HepG2 (cell line): ENCODE data around the gene STRBP. TPM values are rescaled to one million over a fixed set of nuclear protein-coding genes. Genes with fewer than 3 reads are reported as not detected.

Experiments used
- ATAC-seq: fragments of 200-7000 bp; cut with Tn5 transposase; 3 replicates; pipeline ENCODE4 v1.9.1; 2020; ENCODE audit warnings: mild to moderate bottlenecking, moderate library complexity
- BruUV-seq: library from RNA; stranded (reverse); fragments of 400-500 nt; replicated peaks from 2 replicates; lab custom pipeline; 2021; lab: Mats Ljungman, UMichigan
- CTCF ChIA-PET: fragments of 300-600 bp; formaldehyde crosslinking; extraction: SDS; loops from one replicate; lab custom pipeline; 2021; ENCODE audit warnings: low total read pairs, inconsistent platforms, low intra/inter-chr PET ratio; lab: Yijun Ruan, JAX
- POLR2A ChIA-PET: fragments of 350-600 bp; sonication (Branson Sonifier 250); formaldehyde crosslinking; loops from one replicate; lab custom pipeline; 2020; ENCODE audit warnings: antibody characterized with exemption, inconsistent platforms; lab: Yijun Ruan, JAX
- DNase-seq: peaks from one replicate; pipeline ENCODE4 v3.0.0-alpha.2; 2015; ENCODE audit warnings: low spot score
- FAIRE-seq: peaks from 3 replicates; lab custom pipeline; 2011; peaks lifted over from hg19 to GRCh38; lab: Jason Lieb, UNC
- H2AFZ ChIP-seq: one replicate; pipeline ENCODE4 v1.6.1; 2011; ENCODE audit warnings: low read length, inconsistent platforms
- H3K27ac ChIP-seq: fragments of 300-600 bp; 3 replicates; pipeline ENCODE4 v1.8.0; 2011; ENCODE audit warnings: mixed run types, mild to moderate bottlenecking, mixed read lengths, low read length, inconsistent platforms; ENCODE audit not compliant: insufficient read depth; ENCODE audit errors: extremely low read length
- H3K27me3 ChIP-seq, 2 experiments: fragments of 200-600 bp in 1 of 2; 2 replicates in 1 of 2; 3 replicates in 1 of 2; pipeline versions ENCODE4 v1.6.0 to v1.8.0; 2011; ENCODE audit warnings: low read length in 2 of 2, mild to moderate bottlenecking in 2 of 2, moderate library complexity in 2 of 2, inconsistent platforms in 1 of 2; ENCODE audit not compliant: insufficient read depth in 2 of 2, control insufficient read depth in 1 of 2
- H3K36me3 ChIP-seq, 2 experiments: fragments of 200-600 bp in 1 of 2; replicated peaks in 1 of 2; 2 replicates in 1 of 2; 3 replicates in 1 of 2; pipeline versions ENCODE4 v1.5.1 to v1.8.0; 2011; ENCODE audit warnings: low read length in 2 of 2, inconsistent platforms in 1 of 2; ENCODE audit not compliant: insufficient read depth in 2 of 2, control insufficient read depth in 1 of 2
- H3K4me1 ChIP-seq: 2 replicates; pipeline ENCODE4 v1.5.1; 2012; ENCODE audit warnings: low read length, inconsistent platforms; ENCODE audit not compliant: insufficient read depth
- H3K4me2 ChIP-seq: 2 replicates; pipeline ENCODE4 v1.6.0; 2011; ENCODE audit warnings: low read depth, low read length, inconsistent platforms
- H3K4me3 ChIP-seq, 3 experiments: fragments of 200-600 bp in 1 of 3; sonication (generic), shearing (Covaris generic) in 1 of 3; replicated peaks in 1 of 3; 2 replicates each; pipeline ENCODE4 v1.5.1; 2011 to 2016; ENCODE audit warnings: low read length in 3 of 3, inconsistent platforms in 2 of 3, low read depth in 2 of 3, mild to moderate bottlenecking in 2 of 3, control low read depth in 1 of 3, mixed read lengths in 1 of 3; ENCODE audit not compliant: insufficient read depth in 1 of 3
- H3K79me2 ChIP-seq: one replicate; pipeline ENCODE4 v1.6.1; 2011; ENCODE audit warnings: low read length, inconsistent platforms; ENCODE audit not compliant: insufficient read depth
- H3K9ac ChIP-seq: 2 replicates; pipeline ENCODE4 v1.6.0; 2011; ENCODE audit warnings: mild to moderate bottlenecking, low read depth, low read length, inconsistent platforms; ENCODE audit not compliant: insufficient read depth
- H3K9me3 ChIP-seq: 2 replicates; pipeline ENCODE4 v1.5.1; 2012; ENCODE audit warnings: mild to moderate bottlenecking, low read length
- H4K20me1 ChIP-seq: 2 replicates; pipeline ENCODE4 v1.6.0; 2011; ENCODE audit warnings: inconsistent platforms, mild to moderate bottlenecking, low read length, moderate library complexity; ENCODE audit not compliant: insufficient read depth
- E2F5 ChIP-seq: sonication (generic); formaldehyde crosslinking; conservative IDR thresholded peaks from 2 replicates; pipeline ENCODE4 v1.4.0; 2020; ENCODE audit warnings: missing genetic modification reagents
- MED8 ChIP-seq: sonication (generic); formaldehyde crosslinking; IDR thresholded peaks from 2 replicates; pipeline ENCODE4 v1.8.1; 2023; ENCODE audit warnings: mild to moderate bottlenecking, missing genetic modification reagents; ENCODE audit not compliant: insufficient replicate concordance
- NFKBIZ ChIP-seq: IDR thresholded peaks from 2 replicates; pipeline ENCODE4 v1.6.1; 2018; ENCODE audit warnings: missing genetic modification reagents, missing compliant biosample characterization
- PCBP2 ChIP-seq: fragments of 200-400 bp; formaldehyde crosslinking; optimal IDR thresholded peaks from 2 replicates; pipeline ENCODE3; 2018; ENCODE audit warnings: low read length, low read depth; ENCODE audit not compliant: poor library complexity, severe bottlenecking
- PHF8 ChIP-seq: sonication (generic); formaldehyde crosslinking; IDR thresholded peaks from 2 replicates; pipeline ENCODE4 v1.5.0; 2020; ENCODE audit warnings: missing genetic modification reagents
- SETDB1 ChIP-seq: sonication (generic); formaldehyde crosslinking; IDR thresholded peaks from 2 replicates; pipeline ENCODE4 v1.5.1; 2020; ENCODE audit warnings: missing genetic modification reagents, mild to moderate bottlenecking, borderline replicate concordance
- STAT6 ChIP-seq: sonication (generic); formaldehyde crosslinking; IDR thresholded peaks from 2 replicates; pipeline ENCODE4 v1.4.0; 2020; ENCODE audit warnings: missing genetic modification reagents, mild to moderate bottlenecking, borderline replicate concordance
- TRAFD1 ChIP-seq: sonication (generic); formaldehyde crosslinking; IDR thresholded peaks from 2 replicates; pipeline ENCODE4 v1.5.1; 2020; ENCODE audit warnings: missing genetic modification reagents, mild to moderate bottlenecking, borderline replicate concordance
- ZNF263 ChIP-seq: sonication (generic); formaldehyde crosslinking; IDR thresholded peaks from 2 replicates; pipeline ENCODE4 v1.4.0; 2020; ENCODE audit warnings: missing genetic modification reagents
- ZNF724P ChIP-seq: sonication (generic); formaldehyde crosslinking; IDR thresholded peaks from 2 replicates; pipeline ENCODE4 v1.8.0; 2022; ENCODE audit warnings: missing genetic modification reagents, borderline replicate concordance
- ZNF792 ChIP-seq: IDR thresholded peaks from 2 replicates; pipeline ENCODE4 v1.6.1; 2016
- WGBS: methylation state at CpG from one replicate; pipeline ENCODE4 v1.1.6; 2017; ENCODE audit warnings: low lambda C conversion rate; 5-methylcytosine and 5-hydroxymethylcytosine counted together
- in situ Hi-C: cut with HindIII; loops from 2 replicates; pipeline ENCODE4 v1.10.0; 2017; ENCODE audit warnings: low pct_unique_long_range_greater_than_20kb; ENCODE audit not compliant: extremely low pct_ligation_motif_present
- intact Hi-C: fragments of 100-400 bp; cut with micrococcal nuclease; formaldehyde crosslinking; loops from one replicate; pipeline ENCODE4 v1.10.0; 2022; ENCODE audit not compliant: unreplicated experiment
- polyA plus RNA-seq, 8 experiments: library from polyadenylated mRNA; depleted of rRNA in 3 of 8; stranded (reverse) in 7 of 8; unstranded in 1 of 8; fragments of >200 nt; fragmentation: Illumina TruSeq in 4 of 8; extraction: Trizol in 4 of 8; gene quantifications; 2 replicates each; pipeline versions ENCODE4 v1.2.1 to v1.2.3, GENCODE V29; 2011 to 2016; ENCODE audit warnings: low read depth in 4 of 8, missing spikeins in 1 of 8, mixed read lengths in 1 of 8; ENCODE audit not compliant: insufficient read depth in 1 of 8
- total RNA-seq, 5 experiments: library from RNA; depleted of rRNA; stranded (reverse); fragments of >200 nt; fragmentation: Illumina TruSeq; extraction: Trizol; gene quantifications; 2 replicates each; pipeline ENCODE4 v1.2.3, GENCODE V29; 2016; ENCODE audit warnings: low read depth in 1 of 5

The STRBP gene
- total and polyA plus RNA-seq, 2 of the 13 experiments (the other 11 are each of a cell fraction or from before 2014, with no cell fraction given), result 14.5 to 38.5 TPM

- no peak for FAIRE-seq
- Histone ChIP-seq H3K4me1 (no peaks in the 10 kb centered on the region), H3K27ac (no peak overlapping the region), H3K4me2 (no peak overlapping the region), H3K27me3 (no peaks in the 10 kb centered on the region), H3K36me3 (no peaks in the 10 kb centered on the region), H3K9me3 (no peaks in the 10 kb centered on the region), H3K4me3 (no peak overlapping the region), H2AFZ (no peak overlapping the region), H4K20me1 (no peaks in the 10 kb centered on the region; the same call in 1 of the 2 replicates), H3K9ac (no peak overlapping the region), H3K79me2 (no peaks in the 10 kb centered on the region)
- WGBS, result 100% methylated on average over 1 of the region's 1 CpG
- DNase-seq, result no peak
- CTCF ChIA-PET, result no interaction called here
- no peak for TF ChIP-seq PCBP2
- no peak for TF ChIP-seq ZNF724P (CRISPR knock-in tag)
- TF ChIP-seq STAT6, result no peak
- TF ChIP-seq MED8 (CRISPR knock-in tag), result no peak
- no peak for TF ChIP-seq SETDB1 (CRISPR knock-in tag)
- TF ChIP-seq PHF8, result no peak
- in situ Hi-C loops, result no loop called here
- POLR2A ChIA-PET, result no interaction called here
- intact Hi-C loops, result no loop called here
- ATAC-seq, result no peak
- BruUV-seq, result no TSS peak
These were observed 74.4 kb downstream of the STRBP start for GRCh38 chr9:123194023-123194422.

- ChIA-PET CTCF (no interaction called here), POLR2A (no interaction called here)
- no peak overlapping the region for H3K9ac ChIP-seq
- no peak overlapping the region for H3K4me3 ChIP-seq
- no peaks in the 10 kb centered on the region for H3K4me1 ChIP-seq
- no peak overlapping the region for H3K27ac ChIP-seq
- intact Hi-C loops, result no loop called here
- H2AFZ ChIP-seq, result no peak overlapping the region
- H3K9me3 ChIP-seq, result no peaks in the 10 kb centered on the region
- in situ Hi-C loops, result no loop called here
- FAIRE-seq (no peak), DNase-seq (no peak), ATAC-seq (no peak)
- H4K20me1 ChIP-seq, result no peaks in the 10 kb centered on the region; the same call in 1 of the 2 replicates
- no peaks in the 10 kb centered on the region for H3K79me2 ChIP-seq
- no TSS peak for BruUV-seq
- no peak overlapping the region for H3K4me2 ChIP-seq
- no peaks in the 10 kb centered on the region for H3K27me3 ChIP-seq
- H3K36me3 ChIP-seq, result no peaks in the 10 kb centered on the region
- WGBS, result 78% methylated on average over 1 of the region's 1 CpG
- TF ChIP-seq NFKBIZ (no peak), E2F5 (CRISPR knock-in tag) (no peak), ZNF263 (CRISPR knock-in tag) (no peak), ZNF792 (no peak), TRAFD1 (CRISPR knock-in tag) (no peak)
These were observed 76.7 kb downstream of the STRBP start for GRCh38 chr9:123191680-123192079.
